Endodermal cell (in vitro differentiated cells): ENCODE data around the gene ANKK1. TPM values are rescaled to one million over a fixed set of nuclear protein-coding genes. Genes with fewer than 3 reads are reported as not detected.

Experiments
- DNase-seq: peaks from one replicate; pipeline ENCODE4 v3.0.0-alpha.2; 2017
- H3K27ac ChIP-seq: 2 replicates; pipeline ENCODE4 v1.5.1; 2013; ENCODE audit warnings: mild to moderate bottlenecking, low read depth, low read length, moderate library complexity
- H3K27me3 ChIP-seq: 2 replicates; pipeline ENCODE4 v1.6.1; 2013; ENCODE audit warnings: mild to moderate bottlenecking, low read length, moderate library complexity; ENCODE audit not compliant: insufficient read depth, control insufficient read depth, poor library complexity, severe bottlenecking
- H3K36me3 ChIP-seq: 2 replicates; pipeline ENCODE4 v1.7.0; 2013; ENCODE audit warnings: mild to moderate bottlenecking, low read length, moderate library complexity; ENCODE audit not compliant: control insufficient read depth, insufficient read depth
- H3K4me1 ChIP-seq: one replicate; pipeline ENCODE4 v1.7.0; 2013; ENCODE audit warnings: low read length; ENCODE audit not compliant: control insufficient read depth, insufficient read depth
- H3K4me3 ChIP-seq: 2 replicates; pipeline ENCODE4 v1.5.1; 2013; ENCODE audit warnings: mild to moderate bottlenecking, low read length, moderate library complexity
- H3K9ac ChIP-seq: 2 replicates; pipeline ENCODE4 v1.6.1; 2013; ENCODE audit warnings: mild to moderate bottlenecking, low read length, moderate library complexity; ENCODE audit not compliant: poor library complexity, severe bottlenecking; ENCODE audit errors: extremely low read depth
- H3K9me3 ChIP-seq: 2 replicates; pipeline ENCODE4 v1.6.1; 2013; ENCODE audit warnings: mild to moderate bottlenecking, low read length, moderate library complexity; ENCODE audit not compliant: control insufficient read depth
- H3K27ac Mint-ChIP-seq: 2 replicates; pipeline ENCODE4 v1.8.0; 2020; ENCODE audit warnings: mixed read lengths
- H3K27me3 Mint-ChIP-seq: 2 replicates; pipeline ENCODE4 v1.8.0; 2021; ENCODE audit warnings: mild to moderate bottlenecking, mixed read lengths; ENCODE audit not compliant: insufficient read depth
- H3K36me3 Mint-ChIP-seq: 2 replicates; pipeline ENCODE4 v1.8.0; 2020; ENCODE audit warnings: low read depth, mixed read lengths
- H3K4me1 Mint-ChIP-seq: 2 replicates; pipeline ENCODE4 v1.8.0; 2020; ENCODE audit warnings: mixed read lengths
- H3K4me3 Mint-ChIP-seq: 2 replicates; pipeline ENCODE4 v1.8.0; 2020; ENCODE audit warnings: mild to moderate bottlenecking, moderate library complexity, mixed read lengths
- H3K9me3 Mint-ChIP-seq: 2 replicates; pipeline ENCODE4 v1.8.0; 2020; ENCODE audit warnings: mild to moderate bottlenecking, mixed read lengths
- CTCF ChIP-seq: fragments of 200-600 bp; sonication (generic); conservative IDR thresholded peaks from 2 replicates; pipeline ENCODE4 v1.5.0; 2021; ENCODE audit warnings: antibody characterized with exemption, mild to moderate bottlenecking
- WGBS, 2 experiments: methylation state at CpG; one replicate each; pipeline versions ENCODE4 v1.1.5 to v1.1.7; 2013; ENCODE audit warnings: missing lambda C conversion rate in 2 of 2, mixed read lengths in 1 of 2; ENCODE audit not compliant: insufficient coverage in 1 of 2, insufficient read length in 1 of 2; 5-methylcytosine and 5-hydroxymethylcytosine counted together
- total RNA-seq, 2 donors: library from RNA; stranded (reverse); fragmentation: NEBNext Ultra II Directional in 1 of 2; extraction: Animal tissue kit (Norgen Biotek cat#: 25700) in 1 of 2; gene quantifications; 2 replicates in 1 of 2; 3 replicates in 1 of 2; pipeline ENCODE4 v1.2.1, GENCODE V29; 2021

The ANKK1 gene
- total RNA-seq, 2 donors from 2014 or later = not detected

GRCh38 chr11:113356203-113356602 is 31.4 kb upstream of the ANKK1 start:
- DNase-seq = no peak
- 95 to 100% methylated on average over 3 of the region's 3 CpGs for WGBS, 2 experiments
- Histone ChIP-seq H3K9ac (no peak overlapping the region), H3K4me3 (no peak overlapping the region), H3K36me3 (peaks cover 4% of the 10 kb centered on the region), H3K4me1 (peaks cover 8% of the 10 kb centered on the region), H3K9me3 (peaks cover 27% of the 10 kb centered on the region), H3K27me3 (no peaks in the 10 kb centered on the region), H3K27ac (no peak overlapping the region)
- peaks cover 43% of the 10 kb centered on the region for H3K36me3 Mint-ChIP-seq
- peaks cover 6% of the 10 kb centered on the region for H3K9me3 Mint-ChIP-seq
- H3K4me3 Mint-ChIP-seq = no peak overlapping the region
- no peak overlapping the region for H3K27ac Mint-ChIP-seq
- H3K27me3 Mint-ChIP-seq = peaks cover 17% of the 10 kb centered on the region
- H3K4me1 Mint-ChIP-seq = peaks cover 15% of the 10 kb centered on the region
- TF ChIP-seq CTCF = no peak

- Mint-ChIP-seq H3K4me1 (peaks cover 28% of the 10 kb centered on the region), H3K27ac (no peak overlapping the region), H3K4me3 (no peak overlapping the region), H3K9me3 (no peaks in the 10 kb centered on the region), H3K36me3 (peaks cover 27% of the 10 kb centered on the region), H3K27me3 (peaks cover 56% of the 10 kb centered on the region)
- H3K9ac ChIP-seq = no peak overlapping the region
- H3K9me3 ChIP-seq = no peaks in the 10 kb centered on the region
- H3K27me3 ChIP-seq = peaks cover 19% of the 10 kb centered on the region
- no peak overlapping the region for H3K4me3 ChIP-seq
- H3K4me1 ChIP-seq = peaks cover 8% of the 10 kb centered on the region
- DNase-seq = no peak
- TF ChIP-seq CTCF = no peak
- 93 to 100% methylated on average over 2 to 5 of the region's 5 CpGs for WGBS, 2 experiments
- no peak overlapping the region for H3K27ac ChIP-seq
- H3K36me3 ChIP-seq = peaks cover 9% of the 10 kb centered on the region
These were observed 24.2 kb upstream of the ANKK1 start for GRCh38 chr11:113363406-113363805.

GRCh38 chr11:113363996-113364641 is 23.5 kb upstream of the ANKK1 start:
- Mint-ChIP-seq H3K4me1 (peaks cover 35% of the 10 kb centered on the region), H3K9me3 (no peaks in the 10 kb centered on the region), H3K36me3 (peaks cover 22% of the 10 kb centered on the region), H3K27me3 (peaks cover 55% of the 10 kb centered on the region), H3K27ac (no peak overlapping the region), H3K4me3 (no peak overlapping the region)
- H3K9ac ChIP-seq = no peak overlapping the region
- peaks cover 8% of the 10 kb centered on the region for H3K4me1 ChIP-seq
- H3K9me3 ChIP-seq = no peaks in the 10 kb centered on the region
- H3K27me3 ChIP-seq = peaks cover 19% of the 10 kb centered on the region
- no peak overlapping the region for H3K4me3 ChIP-seq
- peak; percentile 58 for DNase-seq
- H3K27ac ChIP-seq = no peak overlapping the region
- 90 to 91% methylated on average over 4 to 7 of the region's 7 CpGs for WGBS, 2 experiments
- peaks cover 9% of the 10 kb centered on the region for H3K36me3 ChIP-seq
- TF ChIP-seq CTCF = peak; percentile 43
